IMR-90 (cell line): Measurements from ENCODE around the gene SIGLEC9. TPM values are rescaled to one million over a fixed set of nuclear protein-coding genes. Genes with fewer than 3 reads are reported as not detected.

Experiments used
- ATAC-seq: fragments of 200-7000 bp; cut with Tn5 transposase; 2 replicates; pipeline ENCODE4 v1.9.1; 2020; ENCODE audit warnings: low read depth, mild to moderate bottlenecking, moderate library complexity
- BruUV-seq: library from RNA; stranded (reverse); fragments of 400-500 nt; replicated peaks from 2 replicates; lab custom pipeline; 2021; lab: Mats Ljungman, UMichigan
- CTCF ChIA-PET: fragments of 300-600 bp; formaldehyde crosslinking; extraction: SDS; loops from one replicate; lab custom pipeline; 2021; ENCODE audit warnings: antibody characterized with exemption; lab: Yijun Ruan, JAX
- POLR2A ChIA-PET: fragments of 300-600 bp; sonication (Branson Sonifier 250); formaldehyde crosslinking; loops from one replicate; lab custom pipeline; 2022; ENCODE audit warnings: antibody characterized with exemption; ENCODE audit not compliant: unreplicated experiment; lab: Charles Lee
- DNase-seq: peaks from one replicate; pipeline ENCODE4 v3.0.0; 2013
- H2AFZ ChIP-seq: replicated peaks from 2 replicates; pipeline ENCODE3; 2013; ENCODE audit warnings: low read length, mild to moderate bottlenecking; ENCODE audit not compliant: poor library complexity
- H2AK5ac ChIP-seq: 2 replicates; pipeline ENCODE4 v1.6.1; 2013; ENCODE audit warnings: low read depth, low read length, inconsistent platforms
- H2AK9ac ChIP-seq: replicated peaks from 2 replicates; pipeline ENCODE3; 2013; ENCODE audit warnings: mild to moderate bottlenecking, low read depth, low read length, moderate library complexity; ENCODE audit not compliant: poor library complexity
- H2BK120ac ChIP-seq: 2 replicates; pipeline ENCODE4 v1.6.1; 2013; ENCODE audit warnings: low read depth, low read length, inconsistent platforms
- H2BK15ac ChIP-seq: 3 replicates; pipeline ENCODE4 v1.6.1; 2013; ENCODE audit warnings: low read depth, low read length, inconsistent platforms
- H2BK20ac ChIP-seq: 2 replicates; pipeline ENCODE4 v1.6.1; 2013; ENCODE audit warnings: low read depth, mild to moderate bottlenecking, inconsistent platforms, low read length, moderate library complexity
- H2BK5ac ChIP-seq: 2 replicates; pipeline ENCODE4 v1.6.1; 2013; ENCODE audit warnings: mild to moderate bottlenecking, low read depth, low read length, inconsistent platforms; ENCODE audit not compliant: poor library complexity, severe bottlenecking
- H3K14ac ChIP-seq: replicated peaks from 2 replicates; pipeline ENCODE4 v1.6.1; 2013; ENCODE audit warnings: low read depth, low read length, inconsistent platforms
- H3K18ac ChIP-seq: 2 replicates; pipeline ENCODE4 v1.6.1; 2013; ENCODE audit warnings: low read depth, low read length, control low read depth
- H3K23ac ChIP-seq: 2 replicates; pipeline ENCODE4 v1.6.1; 2013; ENCODE audit warnings: low read depth, low read length, inconsistent platforms
- H3K27ac ChIP-seq: 2 replicates; pipeline ENCODE4 v1.5.1; 2013; ENCODE audit warnings: mild to moderate bottlenecking, control low read depth, low read length; ENCODE audit not compliant: insufficient read depth
- H3K27me3 ChIP-seq: 2 replicates; pipeline ENCODE4 v1.6.1; 2013; ENCODE audit warnings: low read length; ENCODE audit not compliant: control insufficient read depth, insufficient read depth
- H3K36me3 ChIP-seq: 2 replicates; pipeline ENCODE4 v1.6.1; 2013; ENCODE audit warnings: low read length, mixed read lengths; ENCODE audit not compliant: control insufficient read depth, insufficient read depth
- H3K4ac ChIP-seq: 2 replicates; pipeline ENCODE4 v1.6.1; 2013; ENCODE audit warnings: low read depth, low read length, inconsistent platforms
- H3K4me1 ChIP-seq: 2 replicates; pipeline ENCODE4 v1.6.1; 2013; ENCODE audit warnings: low read length, mixed read lengths; ENCODE audit not compliant: control insufficient read depth, insufficient read depth
- H3K4me2 ChIP-seq: 2 replicates; pipeline ENCODE4 v1.6.1; 2013; ENCODE audit warnings: low read depth, mild to moderate bottlenecking, control low read depth, low read length, moderate library complexity
- H3K4me3 ChIP-seq: 2 replicates; pipeline ENCODE4 v1.5.1; 2013; ENCODE audit warnings: low read depth, mild to moderate bottlenecking, control low read depth, low read length, moderate library complexity; ENCODE audit not compliant: insufficient read depth
- H3K56ac ChIP-seq: 2 replicates; pipeline ENCODE4 v1.6.1; 2013; ENCODE audit warnings: low read length, inconsistent platforms; ENCODE audit not compliant: insufficient read depth; ENCODE audit errors: extremely low read depth
- H3K79me1 ChIP-seq, 2 experiments: 2 replicates each; pipeline ENCODE4 v1.6.1; 2013; ENCODE audit warnings: low read length in 2 of 2, inconsistent platforms in 1 of 2, low read depth in 1 of 2
- H3K9ac ChIP-seq: 2 replicates; pipeline ENCODE4 v1.6.1; 2013; ENCODE audit warnings: low read depth, low read length, control low read depth
- H3K9me1 ChIP-seq: 2 replicates; pipeline ENCODE4 v1.6.1; 2013; ENCODE audit warnings: low read length, inconsistent platforms; ENCODE audit not compliant: insufficient read depth
- H3K9me3 ChIP-seq: 2 replicates; pipeline ENCODE4 v1.6.1; 2013; ENCODE audit warnings: low read length; ENCODE audit not compliant: control insufficient read depth, insufficient read depth
- H4K20me1 ChIP-seq: 2 replicates; pipeline ENCODE4 v1.6.1; 2013; ENCODE audit warnings: low read length, inconsistent platforms; ENCODE audit not compliant: insufficient read depth
- H4K5ac ChIP-seq: 2 replicates; pipeline ENCODE4 v1.6.1; 2013; ENCODE audit warnings: mild to moderate bottlenecking, low read depth, low read length, control low read depth
- H4K8ac ChIP-seq, 2 experiments: 2 replicates each; pipeline ENCODE4 v1.6.1; 2013; ENCODE audit warnings: low read depth in 2 of 2, low read length in 2 of 2, control low read depth in 1 of 2, inconsistent platforms in 1 of 2
- H4K91ac ChIP-seq: 2 replicates; pipeline ENCODE4 v1.6.1; 2013; ENCODE audit warnings: low read depth, low read length, inconsistent platforms; ENCODE audit not compliant: insufficient read depth
- BHLHE40 ChIP-seq: fragments of 150-350 bp; IDR thresholded peaks from 2 replicates; pipeline ENCODE4 v1.6.1; 2016; ENCODE audit warnings: mild to moderate bottlenecking, low read depth, low read length
- CEBPB ChIP-seq: IDR thresholded peaks from 2 replicates; pipeline ENCODE4 v1.6.1; 2012; ENCODE audit warnings: low read depth, low read length, improper control_type of control experiment
- CHD1 ChIP-seq: IDR thresholded peaks from 2 replicates; pipeline ENCODE4 v1.6.1; 2012; ENCODE audit warnings: low read depth, low read length, improper control_type of control experiment
- CTCF ChIP-seq: conservative IDR thresholded peaks from 2 replicates; pipeline ENCODE4 v1.5.1; 2012; ENCODE audit warnings: mild to moderate bottlenecking, low read depth, low read length, improper control_type of control experiment
- ELK1 ChIP-seq: fragments of 150-350 bp; IDR thresholded peaks from 2 replicates; pipeline ENCODE4 v1.6.1; 2016; ENCODE audit warnings: low read depth, mild to moderate bottlenecking, low read length, moderate library complexity, borderline replicate concordance
- FOS ChIP-seq: fragments of 150-350 bp; IDR thresholded peaks from 2 replicates; pipeline ENCODE4 v1.6.1; 2016; ENCODE audit warnings: low read depth, low read length
- MAFK ChIP-seq: IDR thresholded peaks from 2 replicates; pipeline ENCODE4 v1.6.1; 2012; ENCODE audit warnings: low read depth, low read length, improper control_type of control experiment
- MAZ ChIP-seq: IDR thresholded peaks from 2 replicates; pipeline ENCODE4 v1.6.1; 2012; ENCODE audit warnings: low read depth, mild to moderate bottlenecking, low read length, improper control_type of control experiment, moderate library complexity, borderline replicate concordance
- MXI1 ChIP-seq: IDR thresholded peaks from 2 replicates; pipeline ENCODE4 v1.6.1; 2012; ENCODE audit warnings: low read depth, mild to moderate bottlenecking, low read length, moderate library complexity, borderline replicate concordance
- POLR2A ChIP-seq: IDR thresholded peaks from 2 replicates; pipeline ENCODE4 v1.6.1; 2012; ENCODE audit warnings: mild to moderate bottlenecking, low read depth, low read length
- RAD21 ChIP-seq: IDR thresholded peaks from 2 replicates; pipeline ENCODE4 v1.6.1; 2012; ENCODE audit warnings: low read length, improper control_type of control experiment
- RCOR1 ChIP-seq: IDR thresholded peaks from 2 replicates; pipeline ENCODE4 v1.6.1; 2012; ENCODE audit warnings: mild to moderate bottlenecking, low read length, improper control_type of control experiment; ENCODE audit not compliant: insufficient replicate concordance
- RFX5 ChIP-seq: IDR thresholded peaks from 2 replicates; pipeline ENCODE4 v1.8.0; 2012; ENCODE audit warnings: low read depth, mild to moderate bottlenecking, low read length, moderate library complexity
- SMC3 ChIP-seq: fragments of 150-350 bp; IDR thresholded peaks from 2 replicates; pipeline ENCODE4 v1.6.1; 2016; ENCODE audit warnings: low read depth, mild to moderate bottlenecking, antibody characterized with exemption, low read length, moderate library complexity
- WGBS, 2 experiments: methylation state at CpG; one replicate each; pipeline versions ENCODE4 v1.1.5 to v1.1.7; 2013; ENCODE audit warnings: missing lambda C conversion rate in 2 of 2; ENCODE audit not compliant: insufficient read length in 1 of 2; ENCODE audit errors: extremely low coverage in 2 of 2; 5-methylcytosine and 5-hydroxymethylcytosine counted together
- dilution Hi-C: fragments of 300-500 bp; cut with HindIII; formaldehyde crosslinking; loops from one replicate; pipeline ENCODE4 v1.14.3; 2018; ENCODE audit warnings: low sequenced_read_pairs; ENCODE audit not compliant: unreplicated experiment
- in situ Hi-C: fragments of 300-500 bp; cut with MboI; formaldehyde crosslinking; loops from 3 replicates; pipeline ENCODE4 v1.14.3; 2019; ENCODE audit warnings: low sequenced_read_pairs, inconsistent platforms, mixed read lengths
- intact Hi-C: fragments of 100-400 bp; cut with micrococcal nuclease; formaldehyde crosslinking; loops from 2 replicates; pipeline ENCODE4 v1.10.0; 2022
- polyA plus RNA-seq, 3 experiments: library from polyadenylated mRNA; depleted of rRNA; stranded (reverse); fragments of >200 nt; gene quantifications; 2 replicates each; pipeline ENCODE4 v1.2.3, GENCODE V29; 2012; ENCODE audit warnings: low replicate concordance in 1 of 3
- total RNA-seq: library from RNA; depleted of rRNA; stranded (reverse); fragments of >200 nt; gene quantifications from 2 replicates; pipeline ENCODE4 v1.2.3, GENCODE V29; 2012
- TF ChIP-seq, protein P1 (sequence below): fragments of 150-350 bp; IDR thresholded peaks from 2 replicates; pipeline ENCODE4 v1.6.1; 2017; ENCODE audit warnings: mild to moderate bottlenecking, antibody characterized with exemption, low read length, low read depth

Gene SIGLEC9
- total and polyA plus RNA-seq, 2 of the 4 experiments (the other 2 are of a cell fraction) = 0.03 TPM; not detected in 1

GRCh38 chr19:51125421-51126075, 842 bp downstream of the SIGLEC9 start:
- Histone ChIP-seq H3K4me3 (no peak overlapping the region), H2AK5ac (no peak overlapping the region), H3K4ac (no peak overlapping the region), H4K20me1 (no peaks in the 10 kb centered on the region), H4K5ac (no peak overlapping the region), H3K56ac (no peak overlapping the region), H3K4me1 (0 out of 2 replicates have a peak, but pooled peaks cover 2% of the 10 kb centered on the region), H2AK9ac (no peak overlapping the region), H4K91ac (no peak overlapping the region), H3K9me1 (peaks cover 4% of the 10 kb centered on the region; the same call in 1 of the 2 replicates), H2BK120ac (no peak overlapping the region), H2AFZ (no peak overlapping the region), H3K4me2 (no peak overlapping the region), H2BK20ac (no peak overlapping the region), H3K23ac (no peak overlapping the region), H3K9me3 (no peaks in the 10 kb centered on the region), H3K14ac (no peak overlapping the region), H2BK5ac (no peak overlapping the region), H3K27ac (no peak overlapping the region), H4K8ac (no peak overlapping the region), H3K9ac (no peak overlapping the region), H2BK15ac (no peak overlapping the region), H3K27me3 (no peaks in the 10 kb centered on the region; the same call in 1 of the 2 replicates), H3K79me1 (no peaks in the 10 kb centered on the region), H3K36me3 (no peaks in the 10 kb centered on the region), H3K18ac (no peak overlapping the region)
- ChIA-PET POLR2A (no interaction called here), CTCF (no interaction called here)
- WGBS, 2 experiments = 93% methylated on average over 5 of the region's 16 CpGs; no CpG with 5 or more reads in 1 of the 2 experiments
- no TSS peak for BruUV-seq
- TF ChIP-seq FOS (no peak), MXI1 (no peak), CEBPB (no peak), SMC3 (no peak), BHLHE40 (no peak), MAZ (no peak), RAD21 (no peak), POLR2A (no peak), CHD1 (no peak), RCOR1 (no peak), RFX5 (no peak), CTCF (no peak), MAFK (no peak), ELK1 (no peak)
- TF ChIP-seq, protein P1, sequence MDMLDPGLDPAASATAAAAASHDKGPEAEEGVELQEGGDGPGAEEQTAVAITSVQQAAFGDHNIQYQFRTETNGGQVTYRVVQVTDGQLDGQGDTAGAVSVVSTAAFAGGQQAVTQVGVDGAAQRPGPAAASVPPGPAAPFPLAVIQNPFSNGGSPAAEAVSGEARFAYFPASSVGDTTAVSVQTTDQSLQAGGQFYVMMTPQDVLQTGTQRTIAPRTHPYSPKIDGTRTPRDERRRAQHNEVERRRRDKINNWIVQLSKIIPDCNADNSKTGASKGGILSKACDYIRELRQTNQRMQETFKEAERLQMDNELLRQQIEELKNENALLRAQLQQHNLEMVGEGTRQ = no peak
- in situ Hi-C loops (no loop called here), dilution Hi-C loops (no loop called here), intact Hi-C loops (no loop called here)
- DNase-seq = no peak
- ATAC-seq = no peak
